Activated T-cell treated with anti-CD3 and anti-CD28 coated beads, Interleukin-2, amount 50 U/mL, for 1 hour (primary cell): ENCODE measurements around the gene DOLK.
"Not testable (repeated sequence)": the region's sequence is repeated elsewhere in the genome, so short reads cannot be mapped to it uniquely, and the experiment has no call there.

ENCODE experiments used
- DNase-seq: peaks from one replicate; pipeline ENCODE4 v3.0.0-alpha.2; 2020

DOLK gene

GRCh38 chr9:128947527-128948301 is at the start of gene DOLK, which contains the start of gene NUP188:
Gene DOLK (minus strand): TSS chr9:128947603. CDS start chr9:128947303, 300 bp downstream.
Gene NUP188 (plus strand): TSS chr9:128947699. CDS start chr9:128947720, 21 bp downstream.
- DNase-seq = peak; percentile 100

- no peak for DNase-seq
Measured at GRCh38 chr9:128995791-128996190, 48.4 kb upstream of the DOLK start.

GRCh38 chr9:128992995-128993394 is 45.6 kb upstream of the DOLK start:
- DNase-seq = no peak

- no peak for DNase-seq
Measured at GRCh38 chr9:128987805-128988204, 40.4 kb upstream of the DOLK start.

GRCh38 chr9:128986671-128987070 is 39.3 kb upstream of the DOLK start:
- no peak for DNase-seq

GRCh38 chr9:128983536-128983935 is 36.1 kb upstream of the DOLK start:
- no peak for DNase-seq

GRCh38 chr9:128979111-128979510 is 31.7 kb upstream of the DOLK start:
- DNase-seq = no peak

GRCh38 chr9:128972956-128973355 is 25.6 kb upstream of the DOLK start:
- DNase-seq = no peak

- no peak for DNase-seq
Measured at GRCh38 chr9:128969491-128969890, 22.1 kb upstream of the DOLK start.

GRCh38 chr9:128961403-128961802 is 14.0 kb upstream of the DOLK start:
- not testable (repeated sequence) for DNase-seq

- DNase-seq = no peak
Measured at GRCh38 chr9:128947277-128947526, 201 bp downstream of the DOLK start.

GRCh38 chr9:128946571-128947276 is 679 bp downstream of the DOLK start:
- no peak for DNase-seq

- DNase-seq = no peak
Measured at GRCh38 chr9:128945798-128946501, 1.5 kb downstream of the DOLK start.

- not testable (repeated sequence) for DNase-seq
Measured at GRCh38 chr9:128944966-128945365, 2.4 kb downstream of the DOLK start.

GRCh38 chr9:128943832-128944620 is 3.4 kb downstream of the DOLK start:
- no peak for DNase-seq

- DNase-seq = no peak
Measured at GRCh38 chr9:128940946-128941755, 6.3 kb downstream of the DOLK start.

GRCh38 chr9:128940271-128940921 is 7.0 kb downstream of the DOLK start:
- DNase-seq = no peak

GRCh38 chr9:128937310-128938165 is 9.9 kb downstream of the DOLK start:
- DNase-seq = no peak

- no peak for DNase-seq
Measured at GRCh38 chr9:128936171-128936865, 11.1 kb downstream of the DOLK start.

GRCh38 chr9:128933731-128934130 is 13.7 kb downstream of the DOLK start:
- DNase-seq = no peak
